ENCODE measurements around the gene RERE. TPM values are rescaled to one million over a fixed set of nuclear protein-coding genes. Genes with fewer than 3 reads are reported as not detected.
A peak's percentile ranks its signal among the peaks of the same experiment; 100 is the strongest.

Gene RERE
- total RNA-seq, 3 donors from 2014 or later, result 99.5 to 204 (median 174) TPM

DNA sequence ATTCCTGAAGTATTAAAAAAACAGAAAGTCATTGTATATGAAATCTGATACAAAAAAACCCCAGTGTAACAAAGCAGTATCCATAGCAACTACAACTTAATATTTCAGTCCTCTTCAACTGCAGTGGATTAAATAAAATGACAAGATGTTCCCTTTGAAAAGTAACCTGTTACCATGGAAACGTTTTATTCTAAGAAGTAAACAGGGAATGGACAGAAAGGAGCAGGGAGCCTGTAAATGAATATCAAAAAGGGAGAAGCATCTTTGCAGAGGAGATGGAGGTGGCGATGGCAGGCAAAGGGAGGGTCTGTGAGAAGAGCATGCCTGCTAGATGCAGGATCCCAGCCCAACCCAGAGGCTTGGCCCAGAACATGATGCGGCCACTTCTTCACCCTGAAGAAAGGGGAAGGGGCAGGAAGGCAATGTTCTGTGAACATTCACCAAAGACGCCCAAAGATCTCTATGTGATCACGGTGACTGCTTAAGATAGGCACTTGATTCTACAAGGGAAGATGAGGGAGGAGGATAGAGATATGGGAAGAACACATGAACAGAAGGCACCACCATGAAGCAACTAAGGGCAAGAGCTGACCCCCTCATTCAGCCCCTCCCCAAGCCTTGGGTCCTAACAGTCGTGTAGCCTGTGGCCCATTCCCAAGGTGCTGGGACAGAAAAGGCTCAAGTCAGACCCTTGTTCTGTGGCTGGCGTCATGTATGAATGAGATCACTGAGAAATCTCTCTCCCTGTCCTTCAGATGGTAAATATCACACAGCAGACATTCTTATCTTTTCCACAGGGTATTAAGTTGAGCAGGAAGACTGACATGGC lies 299.6 kb downstream of the RERE start:
- DNase-seq (no peak), ATAC-seq (no peak)
- no peaks in the 10 kb centered on the region for H3K36me3 ChIP-seq (ENCODE audit: low read depth)
- no peaks in the 10 kb centered on the region for H3K9me3 ChIP-seq
- TF ChIP-seq CTCF (IDR thresholded peaks at IDR 0.05), result no peak
- peaks cover 2% of the 10 kb centered on the region for H3K4me1 ChIP-seq (ENCODE audit: low read depth)
- H3K4me3 ChIP-seq, result no peak overlapping the region
- intact Hi-C loops (cut with DNase I, micrococcal nuclease), result no loop called here

DNA sequence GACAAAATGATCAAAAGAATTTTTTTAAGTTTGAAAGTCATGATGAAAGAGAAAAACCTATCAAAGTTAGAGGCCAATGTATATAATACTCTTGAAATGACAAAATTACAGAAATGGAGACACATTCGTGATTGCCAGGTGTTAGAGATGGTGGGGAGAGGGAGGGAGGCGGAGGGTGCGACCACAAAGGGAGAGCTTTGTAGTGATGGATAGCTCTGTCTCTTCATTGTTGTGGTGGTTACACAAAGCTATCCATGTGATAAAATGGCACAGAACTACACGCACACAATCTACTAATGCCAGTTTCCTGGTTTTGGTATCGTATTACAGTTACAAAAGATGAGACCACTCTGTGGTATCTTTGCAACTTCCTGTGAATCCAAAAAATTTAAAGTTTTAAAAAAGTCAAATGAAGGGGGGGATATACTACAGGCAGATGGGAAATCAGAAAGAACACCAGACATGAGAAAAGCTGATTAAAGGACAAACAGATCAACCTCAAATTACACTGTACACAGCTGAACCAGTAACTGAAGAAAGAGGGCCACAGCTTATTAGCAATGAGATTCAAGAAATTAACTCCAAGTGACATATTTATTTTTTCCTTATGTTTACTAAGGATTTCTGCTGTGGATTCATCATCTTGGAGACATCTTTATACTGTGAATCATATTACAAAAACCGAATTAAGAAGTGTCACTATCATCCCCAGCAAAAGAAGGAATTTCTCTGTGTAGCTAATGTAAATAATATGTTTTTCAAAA lies 300.5 kb downstream of the RERE start:
- no peak overlapping the region for H3K4me3 ChIP-seq
- peaks cover 2% of the 10 kb centered on the region for H3K4me1 ChIP-seq (ENCODE audit: low read depth)
- DNase-seq, result no peak
- ATAC-seq, result no peak
- intact Hi-C loops (cut with DNase I, micrococcal nuclease), result no loop called here
- no peak for TF ChIP-seq CTCF (IDR thresholded peaks at IDR 0.05)
- H3K36me3 ChIP-seq (ENCODE audit: low read depth), result no peaks in the 10 kb centered on the region
- no peaks in the 10 kb centered on the region for H3K9me3 ChIP-seq

GRCh38 chr1:8516278-8516777 lies 301.1 kb downstream of the RERE start:
- Histone ChIP-seq H3K36me3 (ENCODE audit: low read depth) (no peaks in the 10 kb centered on the region), H3K4me3 (no peak overlapping the region), H3K4me1 (ENCODE audit: low read depth) (peaks cover 2% of the 10 kb centered on the region), H3K9me3 (no peaks in the 10 kb centered on the region)
- no peak for TF ChIP-seq CTCF (IDR thresholded peaks at IDR 0.05)
- intact Hi-C loops (cut with DNase I, micrococcal nuclease), result no loop called here
- ATAC-seq (no peak), DNase-seq (no peak)

GRCh38 chr1:8512504-8512903 lies 304.9 kb downstream of the RERE start:
- no peaks in the 10 kb centered on the region for H3K36me3 ChIP-seq (ENCODE audit: low read depth)
- no peaks in the 10 kb centered on the region for H3K9me3 ChIP-seq
- no peak for TF ChIP-seq CTCF (IDR thresholded peaks at IDR 0.05)
- no peak for DNase-seq
- intact Hi-C loops (cut with DNase I, micrococcal nuclease), result no loop called here
- H3K4me3 ChIP-seq, result no peak overlapping the region
- H3K4me1 ChIP-seq (ENCODE audit: low read depth), result peaks cover 2% of the 10 kb centered on the region
- no peak for ATAC-seq

DNA sequence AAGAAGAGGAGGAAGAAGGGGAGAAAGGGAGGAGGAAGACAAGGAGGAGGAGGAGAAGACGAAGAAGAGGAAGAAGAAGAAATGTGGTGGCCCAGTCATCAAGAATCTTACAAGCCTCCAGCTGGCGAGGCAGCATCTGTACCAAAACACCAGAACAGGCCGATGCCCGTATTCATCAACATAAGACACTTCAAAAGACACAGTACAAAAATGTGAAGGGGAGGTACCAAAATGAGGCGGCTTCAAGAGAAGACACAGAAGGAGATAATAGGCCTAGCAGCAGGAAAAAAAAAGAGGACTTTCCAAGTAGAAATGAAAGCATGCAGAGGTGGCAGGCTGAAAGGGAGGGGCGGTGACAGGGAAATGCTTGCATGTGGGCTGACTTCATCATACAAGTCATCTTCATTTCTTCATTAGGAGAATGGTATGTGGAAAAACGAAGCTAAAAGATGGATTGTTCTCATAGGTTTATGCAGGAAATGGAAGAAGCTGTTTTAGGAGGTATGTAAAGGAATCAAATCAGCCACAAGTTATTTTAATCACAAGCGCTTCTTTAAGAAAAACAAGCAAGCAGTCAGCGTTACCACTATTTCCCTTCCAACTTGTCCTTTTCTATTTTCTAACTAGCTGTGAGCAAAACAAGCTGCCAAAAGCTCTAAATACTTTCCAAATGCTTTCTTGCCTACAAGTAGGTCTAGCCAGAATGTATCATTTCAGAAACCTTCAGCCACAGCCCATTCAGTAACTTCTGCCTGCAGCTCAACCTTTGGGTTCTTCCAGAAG lies 307.2 kb downstream of the RERE start:
- Histone ChIP-seq H3K4me3 (no peak overlapping the region), H3K9me3 (no peaks in the 10 kb centered on the region), H3K4me1 (ENCODE audit: low read depth) (no peaks in the 10 kb centered on the region), H3K36me3 (ENCODE audit: low read depth) (no peaks in the 10 kb centered on the region)
- ATAC-seq (peak; percentile 36), DNase-seq (peak in 1 of 3 donors; percentile 19)
- intact Hi-C loops (cut with DNase I, micrococcal nuclease), result no loop called here
- no peak for TF ChIP-seq CTCF (IDR thresholded peaks at IDR 0.05)

Measured in mucosa of descending colon (tissue), 3 donors.